HG03025 (cell line): ENCODE results near the gene RAD23B.
"Not testable (repeated sequence)": the region's sequence is repeated elsewhere in the genome, so short reads cannot be mapped to it uniquely, and the experiment has no call there.

ENCODE experiments used
- ATAC-seq: cut with Tn5 transposase; IDR thresholded peaks from one replicate; pipeline ENCODE4 v1.9.1; 2021; ENCODE audit warnings: mild to moderate bottlenecking, moderate library complexity; ENCODE audit not compliant: unreplicated experiment, low FRiP score

RAD23B gene

DNA sequence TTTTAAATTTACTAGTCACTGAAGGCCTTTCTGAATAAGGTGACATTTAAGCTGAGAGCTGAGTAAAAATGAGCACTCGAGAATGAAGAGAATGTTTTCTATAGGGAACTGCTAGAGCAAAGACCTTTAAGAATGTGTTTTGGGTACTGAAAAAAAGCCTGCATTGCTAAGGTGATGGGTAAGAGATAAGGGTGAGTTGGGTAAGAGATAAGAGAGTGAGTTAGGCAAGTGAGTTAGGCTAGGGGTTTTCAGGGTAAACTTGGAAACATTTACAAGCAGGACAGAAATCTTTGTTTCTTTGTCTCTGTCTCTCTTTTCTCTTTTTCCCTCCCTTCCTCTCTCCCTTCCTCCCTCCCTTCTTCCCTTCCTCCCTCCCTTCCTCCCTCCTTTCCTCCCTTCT, 5.6 kb downstream of the RAD23B start:
- ATAC-seq, result no peak

DNA sequence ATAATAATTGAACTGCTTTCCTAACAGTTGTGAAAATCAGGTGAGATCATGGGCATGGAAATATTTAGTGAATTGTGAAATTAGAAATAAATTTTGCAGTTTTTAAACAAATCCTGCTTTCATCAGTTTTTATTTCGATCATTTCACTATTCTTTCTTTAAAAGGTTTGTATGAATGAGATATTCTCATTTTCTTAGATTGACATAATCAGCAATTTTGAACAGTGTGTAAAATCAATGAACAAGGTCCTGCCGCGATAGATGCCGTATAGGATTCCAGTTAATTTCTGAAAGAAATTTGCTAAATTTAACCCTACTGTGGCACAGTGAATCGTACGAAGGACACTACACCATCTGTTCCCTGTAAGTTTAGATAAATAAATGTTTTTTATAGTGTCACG, 7.5 kb downstream of the RAD23B start:
- ATAC-seq, result no peak

DNA sequence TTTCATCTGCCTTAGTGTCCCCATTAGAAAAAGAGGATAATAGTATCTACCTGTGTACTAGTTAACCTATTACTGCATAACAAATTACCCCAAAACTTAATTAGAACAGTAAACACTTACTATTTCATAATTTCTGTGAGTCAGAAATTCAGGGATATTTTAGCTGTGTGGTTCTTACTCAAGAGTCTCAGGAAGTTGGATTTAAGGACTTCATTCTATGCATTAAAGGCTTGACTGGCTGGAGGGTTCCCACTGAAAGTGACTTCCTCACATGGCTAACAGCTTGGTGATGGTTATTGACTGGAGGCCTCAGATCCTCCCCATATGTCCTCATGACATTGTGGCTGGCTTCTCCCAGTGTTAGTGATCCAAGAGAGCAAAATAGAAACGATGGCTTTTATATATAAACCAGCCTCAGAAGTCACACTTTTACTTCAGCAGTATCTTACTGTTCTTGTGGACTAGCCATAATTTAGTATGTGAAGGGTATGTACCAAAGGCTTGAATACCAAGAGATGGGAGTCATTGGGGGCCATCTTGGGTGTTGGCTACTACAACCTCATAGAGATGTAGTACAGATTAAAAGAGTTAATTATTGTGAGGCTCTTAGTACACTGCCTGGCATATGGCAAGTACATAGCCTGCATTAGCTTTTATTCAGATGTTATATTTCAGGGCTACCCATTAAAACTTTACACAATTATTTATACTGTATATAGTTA, 9.9 kb downstream of the RAD23B start:
- ATAC-seq, result no peak

DNA sequence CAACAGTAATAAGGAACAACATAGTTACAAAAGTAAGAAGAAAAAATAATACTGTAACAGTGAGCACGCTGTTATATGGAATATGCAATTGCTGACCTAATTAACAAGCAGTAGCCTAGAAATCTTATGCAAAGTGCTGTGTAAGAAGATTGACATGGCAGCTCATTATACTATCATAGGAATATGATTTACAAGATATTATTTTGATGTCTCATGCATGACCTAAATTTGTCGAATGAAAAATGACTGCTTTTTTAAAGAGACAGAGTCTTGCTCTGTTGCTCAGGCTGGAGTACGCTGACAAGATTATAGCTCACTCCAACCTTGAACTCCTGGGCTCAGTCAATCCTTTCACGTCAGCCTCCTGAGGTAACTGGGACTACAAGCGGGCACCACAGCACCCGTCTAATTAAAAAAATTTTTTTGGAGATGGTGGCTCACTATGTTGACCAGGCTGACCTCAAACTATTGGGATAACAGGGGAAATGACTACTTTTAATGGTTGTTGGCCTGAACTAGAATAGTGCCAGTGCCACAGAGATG, 10.5 kb downstream of the RAD23B start:
- no peak for ATAC-seq

DNA sequence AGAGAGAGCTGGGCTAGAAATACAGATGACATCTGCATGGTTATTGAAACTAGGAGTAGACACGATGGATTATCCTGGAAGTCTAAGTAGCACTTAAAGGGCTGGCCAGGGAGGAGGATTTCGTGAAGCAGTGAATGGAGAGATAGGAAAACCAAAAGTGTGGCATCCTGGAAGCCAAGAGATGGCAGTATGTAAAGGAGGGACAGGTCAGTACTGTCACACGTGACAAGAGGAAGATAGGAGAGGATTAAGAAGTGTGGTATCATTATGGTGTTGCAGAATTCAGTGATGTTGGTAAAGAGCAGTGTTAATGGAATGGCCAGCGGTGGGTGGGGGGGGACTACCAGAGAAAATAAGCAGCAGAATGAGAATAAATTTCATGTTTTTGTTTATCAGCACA, 11.7 kb downstream of the RAD23B start:
- no peak for ATAC-seq

DNA sequence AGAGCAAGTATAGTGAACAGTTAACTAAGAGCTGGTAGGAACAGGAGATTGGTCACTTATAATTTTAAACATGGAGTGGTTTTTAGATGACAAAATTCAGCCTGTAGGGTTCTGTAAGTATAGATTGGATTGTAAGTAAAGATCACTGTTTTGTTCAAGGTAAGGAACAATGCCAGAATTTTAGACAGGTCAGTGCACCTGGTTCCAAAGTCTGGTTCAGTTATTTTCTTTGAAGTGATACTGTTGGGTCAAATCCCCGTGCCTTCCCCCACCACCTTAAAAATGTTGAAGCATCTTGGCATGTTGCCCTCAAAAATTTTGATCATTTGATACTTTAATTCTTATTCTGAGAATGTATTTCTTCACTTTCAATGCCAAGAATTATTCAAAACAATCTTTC, 12.9 kb downstream of the RAD23B start:
- ATAC-seq, result no peak

DNA sequence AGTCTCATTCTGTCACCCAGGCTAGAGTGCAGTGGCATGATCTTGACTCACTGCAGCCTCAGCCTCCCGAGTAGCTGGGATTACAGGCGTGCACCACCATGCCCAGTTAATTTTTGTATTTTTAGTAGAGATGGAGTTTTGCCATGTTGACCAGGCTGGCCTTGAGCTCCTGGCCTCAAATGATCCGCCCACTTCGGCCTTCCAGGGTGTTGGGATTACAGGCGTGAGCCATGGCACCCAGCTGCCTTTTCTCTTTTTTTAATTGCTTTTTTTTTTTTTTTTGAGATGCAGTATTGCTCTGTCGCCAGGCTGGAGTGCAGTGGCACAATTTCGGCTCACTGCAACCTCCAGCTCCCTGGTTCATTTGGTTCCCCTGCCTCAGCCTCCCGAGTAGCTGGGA, 13.5 kb downstream of the RAD23B start:
- ATAC-seq, result not testable (repeated sequence)

DNA sequence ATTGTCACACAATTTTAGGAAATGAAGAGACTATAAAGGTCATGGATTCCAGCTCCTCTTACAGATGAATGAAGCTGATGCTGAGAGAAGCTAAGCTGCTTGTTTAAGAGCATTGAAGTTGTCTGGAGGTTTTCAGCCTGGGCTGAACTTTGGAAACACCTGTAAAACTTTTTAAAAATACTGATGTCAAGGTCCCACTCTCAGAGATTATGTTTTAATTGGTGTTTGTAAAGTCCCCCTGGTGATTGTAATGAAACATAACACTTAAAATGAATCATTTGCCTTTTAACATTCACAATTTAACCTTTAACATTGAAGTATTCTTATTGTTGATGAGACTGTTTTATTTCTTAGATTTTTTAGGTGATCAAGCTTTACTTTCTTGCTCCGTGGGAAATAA, 16.4 kb downstream of the RAD23B start:
- no peak for ATAC-seq

DNA sequence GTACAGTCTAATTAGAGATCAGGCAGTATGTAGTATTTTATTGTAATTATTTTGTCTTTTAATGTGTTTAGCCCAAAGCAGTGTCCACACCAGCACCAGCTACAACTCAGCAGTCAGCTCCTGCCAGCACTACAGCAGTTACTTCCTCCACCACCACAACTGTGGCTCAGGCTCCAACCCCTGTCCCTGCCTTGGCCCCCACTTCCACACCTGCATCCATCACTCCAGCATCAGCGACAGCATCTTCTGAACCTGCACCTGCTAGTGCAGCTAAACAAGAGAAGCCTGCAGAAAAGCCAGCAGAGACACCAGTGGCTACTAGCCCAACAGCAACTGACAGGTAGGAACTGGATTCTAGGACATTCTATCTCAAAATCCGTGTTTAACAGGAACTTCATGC, 23.2 kb downstream of the RAD23B start:
- no peak for ATAC-seq

DNA sequence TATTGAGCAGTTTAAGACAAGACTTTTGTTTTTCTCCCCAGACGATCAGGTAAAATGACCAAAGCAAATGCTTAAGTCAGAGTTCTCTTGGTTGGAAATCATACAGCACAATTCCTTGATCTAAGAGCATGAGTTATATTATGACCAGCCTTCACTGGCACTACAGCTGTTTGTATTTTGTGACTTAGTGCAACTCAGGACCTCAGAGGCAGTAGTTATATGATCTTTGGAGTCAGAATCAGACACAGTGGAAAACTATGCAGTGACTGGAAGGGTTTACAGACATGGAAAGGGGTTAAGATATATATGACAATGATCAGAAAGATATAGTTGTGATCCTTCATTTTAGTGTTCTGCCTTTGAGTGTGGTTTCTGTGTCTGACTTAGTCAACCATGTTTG, 24.3 kb downstream of the RAD23B start:
- no peak for ATAC-seq

DNA sequence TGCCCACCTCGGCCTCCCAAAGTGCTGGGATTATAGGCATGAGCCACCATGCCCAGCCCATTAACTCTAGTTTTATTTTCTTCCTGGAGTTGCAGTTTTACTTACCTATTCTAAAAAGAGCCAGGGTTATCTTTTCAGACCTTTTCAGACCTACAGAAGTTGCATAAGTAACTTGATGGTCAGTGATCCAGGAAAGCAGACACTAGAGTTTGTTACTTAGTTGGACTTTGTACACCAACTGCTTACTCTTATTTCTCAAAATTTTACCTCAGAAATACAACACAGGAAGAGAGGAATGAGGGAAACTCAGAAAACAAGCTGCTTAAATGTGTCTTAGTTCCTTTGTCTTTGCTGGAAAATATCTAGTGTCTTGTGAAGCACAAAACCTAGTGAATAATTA, 25.4 kb downstream of the RAD23B start:
- ATAC-seq, result no peak

DNA sequence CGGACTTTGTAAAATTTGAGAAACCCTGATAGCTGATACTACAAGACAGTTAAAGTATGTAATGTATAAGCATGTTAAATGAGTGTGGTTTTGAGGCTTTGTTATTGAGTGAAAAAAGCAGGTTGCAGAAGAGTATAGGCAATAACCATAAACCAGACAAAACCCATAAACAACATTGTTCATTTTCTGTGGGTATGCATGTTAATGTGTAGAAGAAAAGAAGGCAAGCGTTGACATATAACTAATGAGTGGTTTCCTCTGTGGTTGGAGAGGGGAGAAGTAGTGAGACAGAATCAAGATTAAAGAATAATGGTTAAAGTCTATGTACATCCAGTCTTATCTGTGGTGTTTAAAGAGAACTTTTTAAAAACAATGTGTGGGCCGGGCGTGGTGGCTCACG, 26.2 kb downstream of the RAD23B start:
- ATAC-seq, result no peak

DNA sequence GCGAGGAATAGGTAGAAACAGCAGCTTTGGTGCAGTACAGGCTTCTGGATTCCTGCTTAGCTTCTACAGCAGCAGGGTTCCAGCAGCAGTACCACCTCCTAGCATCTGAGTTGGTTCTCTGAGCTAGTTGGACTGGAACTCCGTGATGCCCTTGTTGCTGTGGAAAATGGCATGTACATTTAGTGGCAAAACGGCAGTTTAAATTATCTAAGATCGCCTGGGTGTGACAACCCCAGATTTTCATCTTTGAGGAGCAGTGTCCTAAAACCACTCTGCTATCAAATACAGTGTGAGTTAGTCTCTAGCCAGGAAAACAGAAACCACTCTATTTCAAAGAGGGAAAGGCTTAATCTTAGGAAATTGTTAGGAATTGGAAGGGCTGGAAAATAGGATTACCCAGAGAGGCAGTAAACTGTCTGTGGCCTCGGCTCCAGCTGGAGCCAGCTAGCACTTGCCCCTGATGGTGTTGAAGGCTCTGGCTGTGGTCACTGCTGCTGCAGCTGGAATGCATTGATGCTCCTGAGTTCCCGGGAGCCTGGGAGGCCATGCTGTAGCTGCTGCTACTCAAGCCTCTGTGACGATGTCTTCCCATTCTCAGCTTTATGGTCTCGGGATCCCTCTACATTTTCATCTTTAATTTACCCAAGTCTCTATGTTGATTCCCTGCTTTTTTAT, 29.4 kb downstream of the RAD23B start:
- no peak for ATAC-seq

DNA sequence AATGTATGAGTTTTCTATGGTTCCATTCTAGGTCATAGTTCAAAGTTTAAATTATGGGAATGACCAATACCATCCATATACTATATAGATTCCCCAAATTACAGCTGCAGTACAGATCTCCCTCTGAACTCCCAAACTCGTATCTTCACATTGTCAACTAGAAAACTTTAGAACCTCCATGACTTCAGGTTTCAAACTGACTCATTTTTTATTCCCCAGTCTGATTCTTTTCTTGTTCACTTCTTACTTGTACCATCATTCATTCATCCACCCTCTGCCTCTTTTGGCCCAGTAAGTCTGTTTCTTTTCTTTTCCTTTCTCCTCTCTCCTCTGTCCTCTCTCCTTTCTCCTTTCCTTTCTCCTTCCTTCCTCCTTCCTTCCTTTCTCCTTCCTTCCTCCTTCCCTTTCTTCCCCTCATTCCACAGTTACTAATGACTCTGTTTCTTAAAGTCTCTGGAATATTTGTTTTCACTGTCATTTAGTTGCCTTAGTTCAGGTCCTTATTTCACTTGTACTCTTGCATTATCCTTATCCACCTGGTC, 30.5 kb downstream of the RAD23B start:
- no peak for ATAC-seq

DNA sequence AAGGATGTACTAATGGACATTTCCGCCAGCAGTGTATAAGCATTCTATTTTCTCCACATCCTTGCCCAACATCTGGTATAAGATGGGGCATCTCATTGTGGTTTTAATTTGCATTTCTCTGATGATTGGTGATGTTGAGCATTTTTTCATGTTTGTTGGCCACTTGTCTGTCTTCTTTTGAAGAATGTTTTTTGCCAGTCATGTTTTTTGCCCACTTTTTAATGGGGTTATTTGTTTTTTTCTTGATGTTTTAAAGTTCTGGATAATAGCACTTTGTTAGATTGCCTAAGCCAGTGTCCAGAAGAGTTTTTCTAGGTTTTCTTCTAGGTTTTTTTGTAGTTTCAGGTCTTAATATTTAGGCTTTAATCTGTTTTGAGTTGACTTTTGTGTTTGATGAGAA, 31.7 kb downstream of the RAD23B start:
- no peak for ATAC-seq

DNA sequence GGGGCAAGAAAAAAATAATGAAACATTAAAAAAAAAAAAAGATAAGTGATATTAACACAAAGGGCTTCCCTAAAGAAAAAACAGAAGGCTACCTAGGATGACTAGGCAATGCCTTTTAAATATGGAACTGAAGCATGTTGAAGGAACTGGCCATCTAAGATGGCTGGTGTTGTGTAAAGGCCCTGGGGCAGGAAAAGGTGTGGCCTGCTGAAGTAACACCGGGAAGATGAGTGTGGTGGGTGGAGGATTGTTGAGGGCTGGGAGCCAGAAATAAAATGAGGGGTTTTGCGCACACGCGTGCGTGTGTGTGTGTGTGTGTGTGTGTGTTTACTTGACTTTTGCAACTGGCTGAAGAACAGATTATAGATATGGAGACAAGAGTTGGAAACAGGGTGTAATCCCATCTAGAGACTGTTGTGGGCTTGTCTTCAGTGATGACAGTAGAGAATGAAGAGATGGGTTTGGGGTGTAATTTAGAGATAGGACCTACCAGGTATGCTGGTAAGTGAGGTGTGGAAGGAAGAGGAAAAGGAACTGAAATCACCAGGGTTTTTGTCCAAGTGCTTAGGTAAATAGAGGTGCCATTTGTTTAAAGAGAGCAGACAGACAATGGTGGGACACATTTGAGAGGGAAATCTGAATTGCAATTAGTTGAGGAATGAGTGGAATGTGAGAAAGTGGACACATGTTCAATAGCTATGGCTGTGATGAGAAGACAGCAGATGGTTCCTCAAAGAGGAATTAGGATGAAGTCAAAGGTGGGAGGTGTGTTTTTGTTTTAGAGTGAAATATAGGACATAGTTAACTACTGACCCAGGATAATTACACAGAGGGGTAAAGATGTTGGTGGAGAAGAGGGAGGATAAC, 33.9 kb downstream of the RAD23B start:
- ATAC-seq, result no peak

DNA sequence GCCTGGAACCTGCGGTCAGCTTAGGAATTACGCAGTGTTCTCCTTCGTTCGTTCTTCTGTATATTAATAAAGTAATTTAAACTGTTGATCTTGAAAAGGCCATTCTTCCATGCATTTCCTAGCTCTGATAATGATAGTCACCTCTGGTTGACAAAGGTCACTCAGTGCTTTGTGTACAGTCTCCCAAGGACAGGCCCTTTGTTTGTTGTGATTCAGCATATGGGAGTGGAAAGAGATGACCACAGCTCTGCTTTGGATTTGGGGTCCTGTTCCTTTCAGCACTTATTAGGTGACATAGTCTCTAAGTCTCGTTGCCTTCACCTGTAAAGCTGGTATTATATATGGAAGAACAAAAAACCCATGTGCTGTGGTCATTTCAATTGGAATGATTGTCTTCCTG, 39.6 kb downstream of the RAD23B start:
- no peak for ATAC-seq

DNA sequence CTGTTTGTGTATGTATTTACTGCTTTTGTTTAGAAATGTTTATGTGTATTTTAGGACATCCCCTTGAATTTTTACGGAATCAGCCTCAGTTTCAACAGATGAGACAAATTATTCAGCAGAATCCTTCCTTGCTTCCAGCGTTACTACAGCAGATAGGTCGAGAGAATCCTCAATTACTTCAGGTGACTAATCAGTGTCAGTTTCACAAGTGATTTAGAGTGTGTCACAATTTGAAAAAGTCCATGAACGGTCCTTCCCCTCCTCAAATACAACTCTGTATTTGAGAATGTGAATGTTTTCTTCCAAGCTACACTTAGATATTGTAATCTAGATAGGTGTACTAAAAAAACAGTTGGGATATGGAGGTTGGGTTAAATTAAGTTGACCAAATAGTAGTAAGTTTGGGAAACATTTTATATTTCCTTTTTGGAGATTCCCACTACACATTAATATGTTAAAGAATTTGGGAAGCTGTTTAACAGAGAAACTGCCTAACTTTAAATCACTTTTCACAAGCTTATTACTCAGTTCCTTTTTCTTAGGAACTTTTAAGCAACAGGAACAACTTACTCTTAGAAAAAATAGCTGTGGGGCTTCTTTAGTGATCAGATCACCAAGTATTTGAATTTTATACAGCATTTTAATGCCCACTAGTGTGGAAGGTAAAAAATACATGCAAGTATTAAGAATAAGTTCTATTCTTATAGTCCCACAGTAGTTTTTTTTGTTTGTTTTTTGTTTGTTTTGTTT, 40.9 kb downstream of the RAD23B start:
- ATAC-seq, result no peak

DNA sequence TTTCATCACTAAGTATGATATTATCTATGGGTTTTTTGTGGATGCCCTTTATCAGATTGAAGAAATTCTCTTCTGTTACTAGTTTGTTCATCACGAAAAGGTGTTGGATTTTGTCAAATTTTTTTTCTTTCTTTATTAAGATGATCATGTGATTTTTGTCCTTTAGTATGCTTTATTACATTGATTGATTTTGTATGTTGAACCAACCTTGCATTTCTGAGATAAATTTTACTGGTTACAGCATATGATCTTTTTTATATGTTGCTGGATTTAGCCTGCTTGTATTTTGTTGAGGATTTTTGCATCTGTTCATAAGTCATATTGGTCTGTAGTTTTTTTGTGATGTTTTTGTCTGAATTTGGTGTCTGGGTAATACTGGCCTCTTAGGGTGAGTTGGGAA, 42.8 kb downstream of the RAD23B start:
- ATAC-seq, result no peak

DNA sequence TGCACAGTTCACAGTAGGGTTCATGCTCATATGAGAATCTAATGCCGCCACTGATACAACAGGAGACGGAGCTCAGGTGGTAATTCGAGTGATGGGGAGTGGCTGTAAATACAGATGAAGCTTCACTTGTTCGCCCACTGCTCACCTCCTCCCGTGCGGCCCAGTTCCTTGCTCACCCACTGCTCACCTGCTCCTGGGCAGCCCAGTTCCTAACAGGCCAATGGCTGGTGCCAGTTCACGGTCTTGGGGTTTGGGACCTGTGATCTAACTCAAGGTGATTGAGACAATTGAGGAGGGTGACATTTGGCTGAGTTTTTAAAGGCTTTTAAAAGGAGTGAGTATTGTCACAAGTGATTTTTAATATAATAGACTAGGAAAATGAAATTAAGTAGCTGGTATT, 45.4 kb downstream of the RAD23B start:
- no peak for ATAC-seq
